ENCODE data around the gene COL16A1.

Gene COL16A1

DNA sequence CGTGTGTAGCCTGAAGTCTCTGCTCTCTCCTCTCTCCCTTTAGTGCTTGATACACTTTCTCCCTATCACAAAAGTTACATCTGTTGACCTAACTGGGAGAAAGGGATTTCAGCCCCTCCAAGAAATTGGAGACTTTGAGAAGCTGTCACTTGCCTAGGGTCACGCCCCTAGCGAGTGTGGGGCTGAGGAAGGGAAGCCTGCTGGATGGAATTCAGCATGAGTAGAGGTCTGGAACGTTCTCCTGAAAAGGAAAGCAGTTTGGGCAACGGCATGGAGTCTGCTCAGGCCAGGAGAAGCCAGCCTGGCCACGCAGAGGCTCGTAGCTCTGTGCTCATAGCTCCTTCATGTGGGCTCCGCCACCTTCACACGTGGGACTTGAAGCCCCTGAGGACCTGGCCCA, 22.4 kb downstream of the COL16A1 start:
- no peak for DNase-seq

GRCh38 chr1:31679676-31680230, 24.1 kb downstream of the COL16A1 start:
- no peak for DNase-seq

GRCh38 chr1:31679091-31679490, 24.7 kb downstream of the COL16A1 start:
- no peak for DNase-seq

- no peak for DNase-seq
Measured at GRCh38 chr1:31678681-31679080, 25.1 kb downstream of the COL16A1 start.

DNA sequence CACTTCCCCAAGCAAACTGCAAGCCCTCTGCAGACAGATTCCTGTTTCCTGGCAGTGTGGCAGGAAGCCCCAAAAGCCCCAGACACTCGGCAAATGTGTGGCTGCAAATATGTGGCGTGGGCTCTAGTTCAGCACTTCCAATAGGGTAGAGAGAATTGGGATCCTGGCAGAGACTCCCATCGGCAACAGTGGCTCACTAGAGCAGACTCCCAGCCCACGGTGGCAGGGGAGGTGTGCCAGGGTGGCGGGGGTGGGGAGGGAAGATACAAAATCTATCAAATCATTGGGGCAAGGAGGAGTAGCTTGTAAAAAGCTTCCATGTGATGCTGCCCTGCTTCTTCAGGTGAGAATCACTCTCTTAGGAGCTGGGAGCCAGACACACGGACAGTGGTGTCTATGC, 25.9 kb downstream of the COL16A1 start:
- no peak for DNase-seq

DNA sequence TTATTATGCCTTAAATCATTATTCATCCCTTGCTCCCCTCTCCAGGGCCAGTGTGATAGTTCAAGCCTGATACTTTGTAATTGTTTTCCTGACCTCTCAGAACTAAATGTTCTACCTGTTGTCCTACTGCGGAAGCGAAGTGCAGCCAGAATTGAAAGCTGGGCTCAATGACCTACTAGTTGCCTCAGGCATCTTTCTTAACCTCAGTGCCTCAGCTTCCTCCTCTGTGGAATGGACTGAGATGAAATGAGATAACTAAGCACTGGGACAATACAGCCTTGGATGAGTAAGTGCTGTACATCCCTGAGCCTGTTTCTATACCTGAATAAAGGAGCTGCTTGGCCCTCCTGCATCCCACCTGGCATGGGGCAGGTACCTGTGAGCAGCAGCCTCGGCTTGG, 26.4 kb downstream of the COL16A1 start:
- no peak for DNase-seq

GRCh38 chr1:31675756-31676155, 28.1 kb downstream of the COL16A1 start:
- DNase-seq, result no peak

- no peak for DNase-seq
Measured at GRCh38 chr1:31675161-31675560, 28.7 kb downstream of the COL16A1 start.

- no peak for DNase-seq
Measured at GRCh38 chr1:31674626-31675025, 29.2 kb downstream of the COL16A1 start.

DNA sequence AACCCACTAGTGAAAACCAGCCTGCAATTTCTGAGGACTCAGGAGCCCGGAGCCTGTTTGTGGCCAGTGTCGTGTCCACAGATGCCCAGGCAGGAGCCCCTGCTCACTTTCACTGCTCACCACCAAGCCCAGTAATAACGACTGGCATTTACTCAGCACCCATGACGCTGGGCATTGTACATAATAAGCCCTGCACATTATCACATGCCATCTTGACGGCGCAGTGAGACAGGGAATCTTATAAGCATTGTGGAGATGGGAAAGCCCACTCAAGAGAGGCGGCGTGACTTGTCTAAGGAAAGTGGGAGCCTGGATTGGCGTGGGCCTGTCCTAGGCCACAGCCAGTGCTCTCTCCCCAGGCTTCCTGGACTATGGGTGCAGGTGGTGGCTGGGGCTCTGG, 30.4 kb downstream of the COL16A1 start:
- no peak for DNase-seq

DNA sequence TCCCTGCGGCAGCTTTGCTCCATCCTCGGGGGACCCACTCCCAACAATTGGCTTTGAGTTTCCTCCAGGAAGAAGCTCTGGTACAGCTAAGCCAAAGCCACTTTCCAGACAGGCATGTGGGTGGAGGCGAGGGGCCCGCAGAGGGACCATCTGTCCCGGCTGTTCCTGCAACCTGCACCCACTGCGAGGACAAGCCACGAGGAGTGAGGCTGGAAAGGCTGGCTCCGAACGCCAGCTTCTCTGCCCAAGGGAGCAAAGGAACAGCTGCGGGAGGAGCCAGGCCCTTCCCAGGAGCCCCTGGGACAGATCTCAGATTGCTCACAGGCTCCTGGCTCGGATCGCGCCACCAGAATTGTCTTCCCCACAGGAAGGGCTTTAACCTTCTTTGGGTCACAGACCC, 30.8 kb downstream of the COL16A1 start:
- no peak for DNase-seq

- no peak for DNase-seq
Measured at GRCh38 chr1:31671561-31672201, 32.1 kb downstream of the COL16A1 start.

DNA sequence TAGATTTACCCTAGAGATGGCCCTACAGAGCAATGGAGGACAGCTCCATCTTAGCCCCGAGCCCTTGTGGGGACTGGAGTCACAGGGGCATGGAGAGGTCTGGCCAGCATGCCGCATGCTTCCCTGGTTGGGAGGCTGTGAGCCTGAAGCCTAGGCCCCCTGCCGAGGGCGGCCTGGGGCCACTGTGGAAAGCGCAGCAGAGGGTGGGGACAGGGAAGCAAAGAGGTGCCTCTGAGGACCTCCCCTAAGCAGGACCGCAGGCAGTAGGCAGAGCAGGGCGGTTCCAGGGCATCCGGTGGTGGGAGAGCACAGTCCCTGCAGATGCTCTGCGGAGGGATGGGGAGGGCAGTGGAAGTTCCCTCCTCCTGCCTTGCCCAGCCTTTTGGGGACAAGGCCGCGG, 32.7 kb downstream of the COL16A1 start:
- DNase-seq, result no peak

DNA sequence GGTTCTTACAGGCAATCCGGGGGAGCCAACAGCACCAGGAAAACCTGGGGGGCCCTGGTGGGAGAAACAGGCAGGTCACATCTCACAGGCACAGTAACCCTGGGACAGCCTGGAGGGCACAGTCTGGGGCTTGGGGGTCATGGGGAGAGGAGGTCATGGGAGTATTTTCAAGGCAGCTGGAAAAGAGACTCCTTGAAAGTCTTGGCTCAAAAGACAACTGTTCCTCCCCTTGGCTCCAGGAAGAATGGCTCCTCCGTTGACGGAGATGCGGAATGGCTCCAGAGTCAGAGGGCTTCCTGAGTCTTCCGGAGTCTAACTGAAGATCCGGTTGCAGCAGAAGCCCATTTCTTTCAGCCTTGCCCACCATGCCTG, 33.2 kb downstream of the COL16A1 start:
- DNase-seq, result no peak

GRCh38 chr1:31669786-31670592, 33.8 kb downstream of the COL16A1 start:
- peak; percentile 68 for DNase-seq

GRCh38 chr1:31669433-31669785, 34.4 kb downstream of the COL16A1 start:
- DNase-seq, result no peak

- no peak for DNase-seq
Measured at GRCh38 chr1:31668303-31668883, 35.4 kb downstream of the COL16A1 start.

DNA sequence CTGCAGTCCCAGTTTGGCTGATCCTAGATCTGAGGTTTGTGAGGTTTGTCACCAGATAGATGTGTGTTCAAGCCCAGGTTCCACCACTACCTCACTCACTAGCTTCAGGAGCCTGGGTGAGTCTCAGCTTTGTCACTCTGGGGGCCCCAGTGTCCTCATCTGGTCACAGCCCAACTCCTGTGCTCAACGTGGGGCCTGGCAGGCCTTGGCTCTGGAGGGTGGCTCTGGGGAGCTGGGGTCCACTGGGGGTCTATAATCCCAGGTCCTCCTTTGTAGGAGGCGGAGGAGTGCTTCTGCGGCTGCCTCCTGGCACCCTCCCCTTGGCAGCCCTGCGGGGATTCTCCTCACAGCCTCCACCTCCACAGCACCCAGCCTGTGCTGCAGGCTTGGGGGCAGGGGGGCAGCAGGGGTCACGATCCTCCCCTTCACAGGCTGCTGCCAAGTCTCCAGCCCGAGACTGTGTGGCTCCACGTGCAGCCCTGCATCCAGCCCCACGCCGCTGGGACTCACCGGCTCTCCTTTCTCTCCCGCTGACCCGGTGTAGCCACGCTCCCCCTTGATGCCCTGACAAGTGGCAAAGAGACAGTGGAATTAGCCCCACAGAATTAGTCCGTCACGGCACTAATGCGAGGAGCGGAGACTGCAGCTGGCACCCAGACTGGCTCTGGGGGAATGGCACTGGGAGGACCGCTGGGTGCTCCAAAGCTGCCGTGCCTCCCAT, 36.6 kb downstream of the COL16A1 start:
- no peak for DNase-seq

- no peak for DNase-seq
Measured at GRCh38 chr1:31666263-31666963, 37.4 kb downstream of the COL16A1 start.

DNA sequence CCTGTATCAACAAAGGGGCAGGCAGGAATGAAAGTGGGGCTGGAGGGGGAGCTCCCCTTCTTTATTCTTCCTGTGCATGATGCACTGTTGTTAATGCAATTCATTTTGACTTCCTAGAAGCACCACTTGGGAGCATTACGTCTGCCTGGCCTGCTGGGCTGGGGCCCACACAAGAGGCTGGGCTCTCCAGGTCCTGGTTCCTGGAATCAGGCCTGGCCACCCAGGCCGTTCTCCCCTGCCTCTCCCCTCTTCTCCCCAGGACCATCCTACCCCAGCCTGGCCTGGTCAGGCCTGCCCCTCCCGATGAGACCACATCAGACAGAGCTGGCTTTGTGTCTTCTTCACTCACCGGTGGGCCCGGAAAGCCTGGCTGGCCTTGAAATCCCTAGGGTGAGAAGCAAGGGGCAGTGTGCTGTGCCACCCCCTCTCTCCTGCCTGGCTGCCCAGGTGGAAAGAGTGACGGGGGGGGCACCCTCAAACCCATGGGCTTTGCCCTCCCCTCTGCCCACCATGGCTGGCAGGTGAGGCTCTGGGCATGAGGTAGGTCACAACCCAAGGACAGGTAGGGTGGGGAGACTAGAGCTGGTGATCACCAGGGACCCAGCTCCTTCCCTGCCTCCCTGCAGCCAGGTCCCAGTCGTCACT, 38.5 kb downstream of the COL16A1 start:
- no peak for DNase-seq

- DNase-seq, result no peak
Measured at GRCh38 chr1:31664528-31664927, 39.3 kb downstream of the COL16A1 start.

All from NCI-H748 treated with DMSO at 0.1 percent for 48 hours (cell line).